ENCODE measurements around the gene COMT. TPM values are rescaled to one million over a fixed set of nuclear protein-coding genes. Genes with fewer than 3 reads are reported as not detected.

Gene COMT
- total RNA-seq, 1 experiment from 2014 or later, result 108 TPM

- CTCF ChIA-PET, result interaction anchor here (0.5 to 0.6 kb wide), 2 partner anchors 235 to 647 kb away, joined by 4 to 7 read pairs; no protein-coding TSS in a partner anchor
- H3K27ac ChIP-seq (ENCODE audit: low read length), result no peak overlapping the region
- POLR2A ChIA-PET, result no interaction called here
- H3K27me3 ChIP-seq (ENCODE audit: control insufficient read depth, insufficient read depth, low read length), result no peaks in the 10 kb centered on the region
- TF ChIP-seq REST (IDR thresholded peaks at IDR 0.05; ENCODE audit: insufficient read depth in 1 of 2, low read depth in 2 of 2, low read length in 1 of 2) (no peak), POLR2AphosphoS5 (IDR thresholded peaks at IDR 0.05; ENCODE audit: low read depth, low read length) (no peak), TCF7L2 (IDR thresholded peaks at IDR 0.05; ENCODE audit: low read depth, low read length) (no peak), CTCF (IDR thresholded peaks at IDR 0.05) (no peak), SIN3A (IDR thresholded peaks at IDR 0.05; ENCODE audit: borderline replicate concordance, insufficient read depth, low read depth, low read length) (no peak)
- peaks cover 6% of the 10 kb centered on the region for H3K4me1 ChIP-seq (ENCODE audit: control insufficient read depth, insufficient read depth, low read length)
- no peak for DNase-seq (ENCODE audit: low read depth, low spot score)
- H3K36me3 ChIP-seq (ENCODE audit: control insufficient read depth, insufficient read depth, low read length), result no peaks in the 10 kb centered on the region
- H3K4me3 ChIP-seq (ENCODE audit: low read depth in 2 of 2, low read length in 2 of 2), result peak overlapping the region in 1 of 2 experiments; percentile 23; a peak in 2 of 4 replicates
- ATAC-seq, result peak; percentile 44
- intact Hi-C loops (cut with micrococcal nuclease; ENCODE audit: unreplicated experiment) (no loop called here), in situ Hi-C loops (cut with HindIII; ENCODE audit: low pct_unique_long_range_greater_than_20kb, low sequenced_read_pairs) (no loop called here)
- BruUV-seq (replicated peaks), result no TSS peak
- no peaks in the 10 kb centered on the region for H3K9me3 ChIP-seq (ENCODE audit: control insufficient read depth, insufficient read depth, low read depth, low read length)
These were observed 17.5 kb downstream of the COMT start for GRCh38 chr22:19959043-19959586.

- intact Hi-C loops (cut with micrococcal nuclease; ENCODE audit: unreplicated experiment), result no loop called here
- TF ChIP-seq POLR2AphosphoS5 (IDR thresholded peaks at IDR 0.05; ENCODE audit: low read depth, low read length), result no peak
- TF ChIP-seq REST (IDR thresholded peaks at IDR 0.05; ENCODE audit: insufficient read depth in 1 of 2, low read depth in 2 of 2, low read length in 1 of 2), result no peak
- TF ChIP-seq CTCF (IDR thresholded peaks at IDR 0.05), result no peak
- TF ChIP-seq SIN3A (IDR thresholded peaks at IDR 0.05; ENCODE audit: borderline replicate concordance, insufficient read depth, low read depth, low read length), result no peak
- TF ChIP-seq TCF7L2 (IDR thresholded peaks at IDR 0.05; ENCODE audit: low read depth, low read length), result no peak
- in situ Hi-C loops (cut with HindIII; ENCODE audit: low pct_unique_long_range_greater_than_20kb, low sequenced_read_pairs), result no loop called here
- DNase-seq (ENCODE audit: low read depth, low spot score) (no peak), ATAC-seq (no peak)
- Histone ChIP-seq H3K27ac (ENCODE audit: low read length) (no peak overlapping the region), H3K9me3 (ENCODE audit: control insufficient read depth, insufficient read depth, low read depth, low read length) (no peaks in the 10 kb centered on the region), H3K4me1 (ENCODE audit: control insufficient read depth, insufficient read depth, low read length) (peaks cover 6% of the 10 kb centered on the region), H3K27me3 (ENCODE audit: control insufficient read depth, insufficient read depth, low read length) (no peaks in the 10 kb centered on the region), H3K4me3 (ENCODE audit: low read depth in 2 of 2, low read length in 2 of 2) (no peak overlapping the region), H3K36me3 (ENCODE audit: control insufficient read depth, insufficient read depth, low read length) (no peaks in the 10 kb centered on the region)
- BruUV-seq (replicated peaks), result no TSS peak
- CTCF ChIA-PET, result interaction anchor here (0.6 kb wide), 1 partner anchor 647 kb away, joined by 7 read pairs; no protein-coding TSS in a partner anchor
- POLR2A ChIA-PET, result no interaction called here
These were observed 18.3 kb downstream of the COMT start for GRCh38 chr22:19959587-19960490.

Data from Panc1 (cell line).